K562 (cell line): ENCODE results near the gene FANCF. TPM values are rescaled to one million over a fixed set of nuclear protein-coding genes. Genes with fewer than 3 reads are reported as not detected.

ENCODE experiments used
- EHMT2 ChIP-seq: fragments of 450-650 bp; IDR thresholded peaks from 2 replicates; pipeline ENCODE4 v1.6.1; 2018; ENCODE audit warnings: antibody characterized with exemption
- ELF1 ChIP-seq: fragments of 200-800 bp; sonication (Bioruptor generic); IDR thresholded peaks from 2 replicates; pipeline ENCODE4 v1.6.1; 2016; ENCODE audit warnings: missing genetic modification characterization, missing compliant biosample characterization
- FOXJ3 ChIP-seq: sonication (generic); formaldehyde crosslinking; IDR thresholded peaks from 2 replicates; pipeline ENCODE4 v1.4.0; 2020; ENCODE audit warnings: mild to moderate bottlenecking, missing genetic modification reagents
- ILK ChIP-seq: fragments of 450-650 bp; IDR thresholded peaks from 2 replicates; pipeline ENCODE4 v1.6.1; 2016; ENCODE audit warnings: missing genetic modification characterization, low read depth, mild to moderate bottlenecking, missing compliant biosample characterization, moderate library complexity, borderline replicate concordance
- JUND ChIP-seq, 2 experiments: IDR thresholded peaks; 2 replicates in 1 of 2; 3 replicates in 1 of 2; pipeline ENCODE4 v1.6.1; 2011; ENCODE audit warnings: borderline replicate concordance in 2 of 2, low read depth in 2 of 2, low read length in 2 of 2, improper control_type of control experiment in 1 of 2, missing biosample characterization in 1 of 2, missing genetic modification characterization in 1 of 2, missing genetic modification reagents in 1 of 2
- KAT7 ChIP-seq: sonication (generic); formaldehyde crosslinking; IDR thresholded peaks from 2 replicates; pipeline ENCODE4 v1.8.0; 2022; ENCODE audit warnings: missing genetic modification reagents, mild to moderate bottlenecking, borderline replicate concordance
- MAFF ChIP-seq: IDR thresholded peaks from 2 replicates; pipeline ENCODE4 v1.6.1; 2012; ENCODE audit warnings: low read length, improper control_type of control experiment
- MYC ChIP-seq, 2 experiments: fragments of 250-450 bp in 1 of 2; sonication (Bioruptor Pico) in 1 of 2; IDR thresholded peaks; 2 replicates each; pipeline versions ENCODE4 v1.5.1 to v1.6.1; 2012 to 2021; ENCODE audit warnings: low read depth in 2 of 2, borderline replicate concordance in 1 of 2, improper control_type of control experiment in 1 of 2, low read length in 1 of 2, mild to moderate bottlenecking in 1 of 2, moderate library complexity in 1 of 2
- NCOA1 ChIP-seq: fragments of 450-650 bp; IDR thresholded peaks from 2 replicates; pipeline ENCODE4 v1.6.1; 2016; ENCODE audit warnings: low read depth
- NCOA4 ChIP-seq: fragments of 450-650 bp; IDR thresholded peaks from 2 replicates; pipeline ENCODE4 v1.6.1; 2018; ENCODE audit warnings: mild to moderate bottlenecking; ENCODE audit not compliant: partially characterized antibody
- PHTF2 ChIP-seq: fragments of 250-450 bp; sonication (Bioruptor Pico); IDR thresholded peaks from 2 replicates; pipeline ENCODE4 v1.5.0; 2021; ENCODE audit warnings: mild to moderate bottlenecking
- TCF3 ChIP-seq: sonication (generic); formaldehyde crosslinking; IDR thresholded peaks from 2 replicates; pipeline ENCODE4 v1.4.0; 2020; ENCODE audit warnings: mild to moderate bottlenecking, missing genetic modification reagents
- USF1 ChIP-seq: sonication (generic); formaldehyde crosslinking; IDR thresholded peaks from 2 replicates; pipeline ENCODE4 v1.9.0; 2022; ENCODE audit warnings: mild to moderate bottlenecking, missing genetic modification reagents
- ZC3H8 ChIP-seq: fragments of 450-650 bp; IDR thresholded peaks from 2 replicates; pipeline ENCODE4 v1.6.1; 2017
- ZFX ChIP-seq: sonication (generic); formaldehyde crosslinking; IDR thresholded peaks from 2 replicates; pipeline ENCODE4 v1.8.0; 2022; ENCODE audit warnings: mild to moderate bottlenecking, missing genetic modification reagents, moderate library complexity
- ZNF133 ChIP-seq: fragments of 250-450 bp; sonication (Bioruptor Pico); IDR thresholded peaks from 2 replicates; pipeline ENCODE4 v1.4.0; 2020; ENCODE audit warnings: mild to moderate bottlenecking
- polyA plus RNA-seq, 8 experiments: library from polyadenylated mRNA; depleted of rRNA in 4 of 8; stranded (reverse) in 5 of 8; unstranded in 3 of 8; fragments of >200 nt; fragmentation: Nextera tagmentation in 2 of 8; fragmentation: Illumina TruSeq in 1 of 8; extraction: Ambion mirVana in 2 of 8; extraction: Trizol in 1 of 8; gene quantifications; 2 replicates each; pipeline versions ENCODE4 v1.2.1 to v1.2.3, GENCODE V29; 2011 to 2014; ENCODE audit warnings: inconsistent platforms in 1 of 8, missing spikeins in 1 of 8
- total RNA-seq, 7 experiments: library from RNA; depleted of rRNA in 6 of 7; stranded (reverse); fragments of >200 nt in 6 of 7; fragmentation: Illumina TruSeq in 2 of 7; extraction: Trizol in 2 of 7; gene quantifications; 2 replicates each; pipeline versions ENCODE4 v1.2.1 to v1.2.3, GENCODE V29; 2011 to 2021; ENCODE audit warnings: low replicate concordance in 1 of 7
- TF ChIP-seq, protein P1 (sequence below): IDR thresholded peaks from 2 replicates; pipeline ENCODE4 v1.6.1; 2011; ENCODE audit warnings: borderline replicate concordance, low read depth, mild to moderate bottlenecking, moderate library complexity, low read length; ENCODE audit not compliant: insufficient read depth, poor library complexity, severe bottlenecking
- TF ChIP-seq, protein P2 (sequence below): fragments of 450-650 bp; IDR thresholded peaks from 2 replicates; pipeline ENCODE4 v1.7.0; 2016; ENCODE audit warnings: borderline replicate concordance
- TF ChIP-seq, protein P3 (sequence below), 2 experiments: IDR thresholded peaks; 2 replicates each; pipeline ENCODE4 v1.6.1; 2012; ENCODE audit warnings: improper control_type of control experiment in 2 of 2, low read depth in 2 of 2, low read length in 2 of 2, borderline replicate concordance in 1 of 2

Gene FANCF
- total and polyA plus RNA-seq, 9 of the 15 experiments (the other 6 are each of a cell fraction or from before 2014, with no cell fraction given) = 0.99 to 10.3 (median 7.5) TPM

DNA sequence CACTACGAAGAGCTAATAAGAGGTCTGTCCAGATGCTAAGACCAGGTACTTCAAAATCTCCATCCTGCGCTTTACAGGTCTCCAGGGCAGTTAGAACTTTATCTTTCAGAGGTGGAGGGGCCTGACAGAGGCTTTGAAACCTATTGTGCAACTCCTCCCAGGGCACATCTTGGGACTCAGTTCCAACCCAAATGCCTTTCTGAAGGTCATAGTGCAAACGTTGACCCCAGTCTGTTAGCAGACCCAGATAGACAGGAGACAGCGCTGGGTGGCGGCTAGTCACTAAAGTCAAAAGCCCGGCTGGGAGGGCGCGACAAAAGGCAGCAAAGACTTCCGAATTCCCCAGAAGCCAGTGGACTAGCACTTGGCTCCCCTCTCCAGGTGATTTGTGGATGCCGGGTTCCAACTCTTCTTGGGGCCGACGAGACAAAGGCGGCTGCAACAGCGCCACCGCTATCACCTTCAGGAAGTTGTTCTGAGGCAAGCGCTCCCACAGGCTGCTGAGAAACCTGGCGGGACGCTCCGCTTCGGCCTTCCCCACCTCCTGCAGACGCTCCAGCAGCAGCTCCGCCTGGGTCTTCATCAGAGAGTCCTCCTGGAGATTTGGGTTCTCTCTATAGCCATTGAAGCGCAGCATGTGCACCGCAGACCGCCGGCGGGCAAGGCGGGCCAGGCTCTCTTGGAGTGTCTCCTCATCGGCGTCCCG lies 728 bp downstream of the FANCF start (continued):
- TF ChIP-seq NCOA4 = no peak
- no peak for TF ChIP-seq MAFF
- TF ChIP-seq, protein P1, sequence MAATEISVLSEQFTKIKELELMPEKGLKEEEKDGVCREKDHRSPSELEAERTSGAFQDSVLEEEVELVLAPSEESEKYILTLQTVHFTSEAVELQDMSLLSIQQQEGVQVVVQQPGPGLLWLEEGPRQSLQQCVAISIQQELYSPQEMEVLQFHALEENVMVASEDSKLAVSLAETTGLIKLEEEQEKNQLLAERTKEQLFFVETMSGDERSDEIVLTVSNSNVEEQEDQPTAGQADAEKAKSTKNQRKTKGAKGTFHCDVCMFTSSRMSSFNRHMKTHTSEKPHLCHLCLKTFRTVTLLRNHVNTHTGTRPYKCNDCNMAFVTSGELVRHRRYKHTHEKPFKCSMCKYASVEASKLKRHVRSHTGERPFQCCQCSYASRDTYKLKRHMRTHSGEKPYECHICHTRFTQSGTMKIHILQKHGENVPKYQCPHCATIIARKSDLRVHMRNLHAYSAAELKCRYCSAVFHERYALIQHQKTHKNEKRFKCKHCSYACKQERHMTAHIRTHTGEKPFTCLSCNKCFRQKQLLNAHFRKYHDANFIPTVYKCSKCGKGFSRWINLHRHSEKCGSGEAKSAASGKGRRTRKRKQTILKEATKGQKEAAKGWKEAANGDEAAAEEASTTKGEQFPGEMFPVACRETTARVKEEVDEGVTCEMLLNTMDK = peak; percentile 43
- no peak for TF ChIP-seq TCF3 (CRISPR knock-in tag)
- TF ChIP-seq MYC (IDR thresholded peaks at IDR 0.05; ENCODE audit: low read depth, low read length) = no peak
- no peak for TF ChIP-seq MYC (CRISPR knock-in tag; IDR thresholded peaks at IDR 0.05; ENCODE audit: borderline replicate concordance, low read depth)
- TF ChIP-seq, protein P2, sequence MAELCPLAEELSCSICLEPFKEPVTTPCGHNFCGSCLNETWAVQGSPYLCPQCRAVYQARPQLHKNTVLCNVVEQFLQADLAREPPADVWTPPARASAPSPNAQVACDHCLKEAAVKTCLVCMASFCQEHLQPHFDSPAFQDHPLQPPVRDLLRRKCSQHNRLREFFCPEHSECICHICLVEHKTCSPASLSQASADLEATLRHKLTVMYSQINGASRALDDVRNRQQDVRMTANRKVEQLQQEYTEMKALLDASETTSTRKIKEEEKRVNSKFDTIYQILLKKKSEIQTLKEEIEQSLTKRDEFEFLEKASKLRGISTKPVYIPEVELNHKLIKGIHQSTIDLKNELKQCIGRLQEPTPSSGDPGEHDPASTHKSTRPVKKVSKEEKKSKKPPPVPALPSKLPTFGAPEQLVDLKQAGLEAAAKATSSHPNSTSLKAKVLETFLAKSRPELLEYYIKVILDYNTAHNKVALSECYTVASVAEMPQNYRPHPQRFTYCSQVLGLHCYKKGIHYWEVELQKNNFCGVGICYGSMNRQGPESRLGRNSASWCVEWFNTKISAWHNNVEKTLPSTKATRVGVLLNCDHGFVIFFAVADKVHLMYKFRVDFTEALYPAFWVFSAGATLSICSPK = no peak
- TF ChIP-seq JUND (IDR thresholded peaks at IDR 0.05; ENCODE audit: borderline replicate concordance, low read depth, low read length) = 0 out of 2 replicates have a peak, but pooled peaks have one; percentile 10
- no peak for TF ChIP-seq JUND (tag; IDR thresholded peaks at IDR 0.05; ENCODE audit: borderline replicate concordance, low read depth, low read length)
- no peak for TF ChIP-seq ZFX (CRISPR knock-in tag)
- no peak for TF ChIP-seq FOXJ3 (CRISPR knock-in tag)
- no peak for TF ChIP-seq NCOA1
- TF ChIP-seq ZNF133 (CRISPR knock-in tag) = no peak
- TF ChIP-seq PHTF2 (CRISPR knock-in tag) = no peak
- no peak for TF ChIP-seq EHMT2
- no peak for TF ChIP-seq ILK
- TF ChIP-seq, protein P3, sequence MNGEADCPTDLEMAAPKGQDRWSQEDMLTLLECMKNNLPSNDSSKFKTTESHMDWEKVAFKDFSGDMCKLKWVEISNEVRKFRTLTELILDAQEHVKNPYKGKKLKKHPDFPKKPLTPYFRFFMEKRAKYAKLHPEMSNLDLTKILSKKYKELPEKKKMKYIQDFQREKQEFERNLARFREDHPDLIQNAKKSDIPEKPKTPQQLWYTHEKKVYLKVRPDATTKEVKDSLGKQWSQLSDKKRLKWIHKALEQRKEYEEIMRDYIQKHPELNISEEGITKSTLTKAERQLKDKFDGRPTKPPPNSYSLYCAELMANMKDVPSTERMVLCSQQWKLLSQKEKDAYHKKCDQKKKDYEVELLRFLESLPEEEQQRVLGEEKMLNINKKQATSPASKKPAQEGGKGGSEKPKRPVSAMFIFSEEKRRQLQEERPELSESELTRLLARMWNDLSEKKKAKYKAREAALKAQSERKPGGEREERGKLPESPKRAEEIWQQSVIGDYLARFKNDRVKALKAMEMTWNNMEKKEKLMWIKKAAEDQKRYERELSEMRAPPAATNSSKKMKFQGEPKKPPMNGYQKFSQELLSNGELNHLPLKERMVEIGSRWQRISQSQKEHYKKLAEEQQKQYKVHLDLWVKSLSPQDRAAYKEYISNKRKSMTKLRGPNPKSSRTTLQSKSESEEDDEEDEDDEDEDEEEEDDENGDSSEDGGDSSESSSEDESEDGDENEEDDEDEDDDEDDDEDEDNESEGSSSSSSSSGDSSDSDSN (IDR thresholded peaks at IDR 0.05; ENCODE audit: borderline replicate concordance in 1 of 2, low read depth in 2 of 2, low read length in 2 of 2) = peak; percentile 43 to 86; a peak in 2 of 4 replicates
- no peak for TF ChIP-seq USF1 (CRISPR knock-in tag)
- no peak for TF ChIP-seq ELF1 (tag)
- no peak for TF ChIP-seq ZC3H8
- peak; percentile 54; the same call in 1 of the 2 replicates for TF ChIP-seq KAT7 (CRISPR knock-in tag)
